ENCODE results near the gene PABPC3.
A peak's percentile ranks its signal among the peaks of the same experiment; 100 is the strongest.

The PABPC3 gene

DNA sequence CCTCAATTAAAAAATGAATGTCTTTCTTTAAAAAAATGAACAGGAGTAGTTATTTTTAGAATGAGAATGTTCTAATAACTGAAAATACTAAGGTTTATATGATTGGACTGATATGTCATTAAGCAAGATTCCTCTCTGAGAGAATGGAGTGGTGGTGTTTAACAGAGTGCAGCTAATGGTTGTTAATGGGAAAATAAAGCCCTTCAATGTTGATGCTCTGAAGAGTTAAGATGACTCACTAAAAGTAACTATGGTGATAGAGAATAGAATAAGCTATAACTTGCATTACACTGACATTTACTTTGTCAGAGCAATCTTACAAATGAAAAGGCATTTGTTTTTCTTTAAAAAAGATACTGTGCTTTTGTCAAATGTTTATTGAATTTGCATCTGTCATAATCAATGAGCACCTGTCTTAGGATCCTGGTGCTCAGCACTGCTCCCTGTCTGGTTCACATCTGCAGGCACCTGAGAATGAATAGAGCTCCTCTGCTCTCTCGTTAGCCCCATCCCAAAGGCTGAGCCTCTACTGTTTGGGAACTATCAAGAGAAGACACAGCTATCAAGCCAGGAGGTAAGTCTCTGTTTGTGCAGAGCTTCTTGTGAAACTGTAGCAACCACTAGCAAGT is 15.1 kb downstream of the PABPC3 start:
- no peak overlapping the region for H3K4me2 ChIP-seq (ENCODE audit: insufficient read depth, low read length, poor library complexity, severe bottlenecking)
- no peaks in the 10 kb centered on the region for H3K27me3 ChIP-seq (ENCODE audit: control insufficient read depth in 3 of 3, insufficient read depth in 3 of 3, low read depth in 1 of 3, low read length in 3 of 3)
- no peaks in the 10 kb centered on the region for H3K36me3 ChIP-seq (replicated peaks in 1 of 2; ENCODE audit: control insufficient read depth in 2 of 2, insufficient read depth in 2 of 2, low read length in 2 of 2)
- WGBS, 2 donors (ENCODE audit: extremely low coverage in 2 of 2, insufficient read length in 2 of 2, insufficient replicate concordance in 1 of 2): no CpG with 5 or more reads among the region's 1 CpG
- H4K8ac ChIP-seq (ENCODE audit: low read depth, low read length): no peak overlapping the region
- no peak overlapping the region for H2BK15ac ChIP-seq (ENCODE audit: low read length)
- H3K4me1 ChIP-seq (ENCODE audit: control insufficient read depth in 2 of 2, insufficient read depth in 1 of 2, low read depth in 1 of 2, low read length in 2 of 2): peaks cover 2 to 3% of the 10 kb centered on the region in 2 donors
- no peak overlapping the region for H3K4ac ChIP-seq (ENCODE audit: low read length)
- H2BK12ac ChIP-seq (ENCODE audit: low read length): no peak overlapping the region
- H3K9me3 ChIP-seq (replicated peaks in 1 of 2; ENCODE audit: control insufficient read depth in 2 of 2, insufficient read depth in 1 of 2, low read depth in 1 of 2, low read length in 2 of 2): no peaks in the 10 kb centered on the region
- no peak overlapping the region for H3K9ac ChIP-seq (ENCODE audit: low read depth, low read length, poor library complexity)
- H3K79me1 ChIP-seq (ENCODE audit: low read depth, low read length): no peaks in the 10 kb centered on the region
- DNase-seq (ENCODE audit: low spot score): no peak
- no peak overlapping the region for H4K91ac ChIP-seq (ENCODE audit: low read depth, low read length, poor library complexity)
- H3K27ac ChIP-seq (replicated peaks; ENCODE audit: low read length): no peak overlapping the region
- no peak overlapping the region for H2AK5ac ChIP-seq (ENCODE audit: low read depth, low read length)
- no peak overlapping the region for H3K23ac ChIP-seq (ENCODE audit: low read depth, low read length, poor library complexity)
- no peak overlapping the region for H2AFZ ChIP-seq (ENCODE audit: low read length)
- H3K18ac ChIP-seq (ENCODE audit: low read length): no peak overlapping the region
- H2BK120ac ChIP-seq (ENCODE audit: low read depth, low read length): no peak overlapping the region
- no peak overlapping the region for H2BK5ac ChIP-seq (ENCODE audit: low read length)
- no peak overlapping the region for H3K14ac ChIP-seq (ENCODE audit: low read length)
- H3K4me3 ChIP-seq (ENCODE audit: low read length in 2 of 2): no peak overlapping the region

DNA sequence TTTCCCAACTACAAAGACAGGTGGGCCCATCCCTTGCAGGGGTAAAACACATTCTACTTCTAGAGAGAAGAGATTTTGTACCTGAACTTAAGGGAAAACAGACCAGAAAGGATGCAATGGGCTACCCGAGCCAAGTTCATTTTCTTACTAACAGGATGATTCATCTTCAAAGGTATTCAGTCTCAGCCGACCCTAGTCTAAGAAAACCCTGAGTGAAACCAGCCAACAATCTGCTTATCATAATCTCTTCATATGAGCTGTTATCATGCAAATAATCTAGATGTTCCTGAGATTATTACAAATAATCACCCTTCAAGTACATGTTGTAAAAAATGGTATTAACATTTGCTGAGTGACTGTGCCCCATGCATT is 15.6 kb downstream of the PABPC3 start:
- no peak for DNase-seq (ENCODE audit: low spot score)
- Histone ChIP-seq H3K9ac (ENCODE audit: low read depth, low read length, poor library complexity) (no peak overlapping the region), H3K27me3 (ENCODE audit: control insufficient read depth in 3 of 3, insufficient read depth in 3 of 3, low read depth in 1 of 3, low read length in 3 of 3) (no peaks in the 10 kb centered on the region), H3K4ac (ENCODE audit: low read length) (no peak overlapping the region), H3K27ac (replicated peaks; ENCODE audit: low read length) (no peak overlapping the region), H3K18ac (ENCODE audit: low read length) (no peak overlapping the region), H4K8ac (ENCODE audit: low read depth, low read length) (no peak overlapping the region), H3K79me1 (ENCODE audit: low read depth, low read length) (no peaks in the 10 kb centered on the region), H2BK5ac (ENCODE audit: low read length) (no peak overlapping the region), H3K9me3 (replicated peaks in 1 of 2; ENCODE audit: control insufficient read depth in 2 of 2, insufficient read depth in 1 of 2, low read depth in 1 of 2, low read length in 2 of 2) (no peaks in the 10 kb centered on the region), H2AK5ac (ENCODE audit: low read depth, low read length) (no peak overlapping the region), H3K4me1 (ENCODE audit: control insufficient read depth in 2 of 2, insufficient read depth in 1 of 2, low read depth in 1 of 2, low read length in 2 of 2) (peaks cover 2 to 3% of the 10 kb centered on the region in 2 donors), H2BK120ac (ENCODE audit: low read depth, low read length) (no peak overlapping the region), H4K91ac (ENCODE audit: low read depth, low read length, poor library complexity) (no peak overlapping the region), H2BK15ac (ENCODE audit: low read length) (no peak overlapping the region), H3K14ac (ENCODE audit: low read length) (no peak overlapping the region), H3K4me2 (ENCODE audit: insufficient read depth, low read length, poor library complexity, severe bottlenecking) (no peak overlapping the region), H3K4me3 (ENCODE audit: low read length in 2 of 2) (no peak overlapping the region), H2BK12ac (ENCODE audit: low read length) (no peak overlapping the region), H2AFZ (ENCODE audit: low read length) (no peak overlapping the region), H3K36me3 (replicated peaks in 1 of 2; ENCODE audit: control insufficient read depth in 2 of 2, insufficient read depth in 2 of 2, low read length in 2 of 2) (no peaks in the 10 kb centered on the region), H3K23ac (ENCODE audit: low read depth, low read length, poor library complexity) (no peak overlapping the region)
- WGBS, 2 donors (ENCODE audit: extremely low coverage in 2 of 2, insufficient read length in 2 of 2, insufficient replicate concordance in 1 of 2): no CpG with 5 or more reads among the region's 2 CpGs

DNA sequence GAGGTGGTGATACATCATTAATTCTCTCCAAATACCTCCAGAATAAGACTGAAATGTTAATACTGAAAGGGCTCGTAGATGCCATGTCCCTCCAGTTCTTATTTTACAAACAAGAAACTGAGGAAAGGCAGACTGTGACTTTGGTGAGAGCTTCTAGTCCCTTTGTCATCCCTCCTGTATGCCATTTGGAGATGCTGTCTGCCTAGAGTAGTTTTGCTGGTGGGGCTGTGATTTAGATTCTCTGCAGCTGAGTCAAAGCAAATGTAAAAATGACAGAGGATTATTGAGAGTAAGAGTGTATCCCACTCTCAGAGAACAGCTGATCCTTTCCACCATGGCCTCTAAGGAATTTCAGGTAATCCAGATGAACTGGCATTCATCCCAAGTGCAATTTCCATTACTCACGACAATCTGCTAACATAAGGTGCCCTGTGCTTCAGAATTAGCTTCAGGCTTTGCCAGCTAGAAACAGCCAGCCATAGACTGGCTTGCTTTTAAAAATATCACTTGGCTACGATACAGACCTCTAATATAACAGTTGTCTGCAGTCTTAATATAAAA is 16.8 kb downstream of the PABPC3 start:
- Histone ChIP-seq H2AK5ac (ENCODE audit: low read depth, low read length) (no peak overlapping the region), H3K23ac (ENCODE audit: low read depth, low read length, poor library complexity) (no peak overlapping the region), H3K27ac (replicated peaks; ENCODE audit: low read length) (no peak overlapping the region), H3K4me1 (ENCODE audit: control insufficient read depth in 2 of 2, insufficient read depth in 1 of 2, low read depth in 1 of 2, low read length in 2 of 2) (peaks cover 2 to 3% of the 10 kb centered on the region in 2 donors), H2BK12ac (ENCODE audit: low read length) (no peak overlapping the region), H3K9me3 (replicated peaks in 1 of 2; ENCODE audit: control insufficient read depth in 2 of 2, insufficient read depth in 1 of 2, low read depth in 1 of 2, low read length in 2 of 2) (no peaks in the 10 kb centered on the region), H3K4me3 (ENCODE audit: low read length in 2 of 2) (no peak overlapping the region), H3K79me1 (ENCODE audit: low read depth, low read length) (no peaks in the 10 kb centered on the region), H2AFZ (ENCODE audit: low read length) (no peak overlapping the region), H3K18ac (ENCODE audit: low read length) (no peak overlapping the region), H4K8ac (ENCODE audit: low read depth, low read length) (no peak overlapping the region), H2BK120ac (ENCODE audit: low read depth, low read length) (no peak overlapping the region), H3K36me3 (replicated peaks in 1 of 2; ENCODE audit: control insufficient read depth in 2 of 2, insufficient read depth in 2 of 2, low read length in 2 of 2) (no peaks in the 10 kb centered on the region), H3K14ac (ENCODE audit: low read length) (no peak overlapping the region), H3K4ac (ENCODE audit: low read length) (no peak overlapping the region), H3K27me3 (ENCODE audit: control insufficient read depth in 3 of 3, insufficient read depth in 3 of 3, low read depth in 1 of 3, low read length in 3 of 3) (no peaks in the 10 kb centered on the region), H2BK15ac (ENCODE audit: low read length) (no peak overlapping the region), H3K9ac (ENCODE audit: low read depth, low read length, poor library complexity) (no peak overlapping the region), H4K91ac (ENCODE audit: low read depth, low read length, poor library complexity) (no peak overlapping the region), H3K4me2 (ENCODE audit: insufficient read depth, low read length, poor library complexity, severe bottlenecking) (no peak overlapping the region), H2BK5ac (ENCODE audit: low read length) (no peak overlapping the region)
- no peak for DNase-seq (ENCODE audit: low spot score)
- WGBS, 2 donors (ENCODE audit: extremely low coverage in 2 of 2, insufficient read length in 2 of 2, insufficient replicate concordance in 1 of 2): no CpG with 5 or more reads among the region's 3 CpGs

DNA sequence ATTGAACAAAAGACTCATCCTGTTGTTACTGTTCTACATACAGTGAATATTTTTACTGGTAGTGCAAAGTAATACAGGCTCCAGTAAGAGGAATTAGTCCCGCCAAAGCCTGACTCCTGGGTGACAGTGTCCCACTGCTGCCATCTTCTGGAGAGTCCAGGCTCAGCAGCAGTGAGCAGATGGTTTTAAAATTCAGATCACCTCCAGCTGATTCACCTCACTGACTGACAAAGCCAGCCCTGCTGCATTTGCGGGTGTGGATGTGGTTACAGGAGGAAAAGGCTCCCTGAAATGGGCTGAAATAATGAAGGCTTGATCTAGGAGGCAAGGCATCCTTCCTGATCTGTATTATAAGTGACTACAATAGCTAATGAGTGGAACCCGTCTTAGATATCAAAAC is 18.3 kb downstream of the PABPC3 start:
- Histone ChIP-seq H3K36me3 (replicated peaks in 1 of 2; ENCODE audit: control insufficient read depth in 2 of 2, insufficient read depth in 2 of 2, low read length in 2 of 2) (no peaks in the 10 kb centered on the region), H3K4me1 (ENCODE audit: control insufficient read depth in 2 of 2, insufficient read depth in 1 of 2, low read depth in 1 of 2, low read length in 2 of 2) (peaks cover 2 to 3% of the 10 kb centered on the region in 2 donors), H4K91ac (ENCODE audit: low read depth, low read length, poor library complexity) (no peak overlapping the region), H2BK5ac (ENCODE audit: low read length) (no peak overlapping the region), H2BK12ac (ENCODE audit: low read length) (no peak overlapping the region), H3K4me2 (ENCODE audit: insufficient read depth, low read length, poor library complexity, severe bottlenecking) (no peak overlapping the region), H3K4ac (ENCODE audit: low read length) (no peak overlapping the region), H3K9ac (ENCODE audit: low read depth, low read length, poor library complexity) (no peak overlapping the region), H2BK15ac (ENCODE audit: low read length) (no peak overlapping the region), H3K9me3 (replicated peaks in 1 of 2; ENCODE audit: control insufficient read depth in 2 of 2, insufficient read depth in 1 of 2, low read depth in 1 of 2, low read length in 2 of 2) (no peaks in the 10 kb centered on the region), H3K18ac (ENCODE audit: low read length) (no peak overlapping the region), H2AFZ (ENCODE audit: low read length) (peak overlapping the region; percentile 26), H3K23ac (ENCODE audit: low read depth, low read length, poor library complexity) (no peak overlapping the region), H3K14ac (ENCODE audit: low read length) (no peak overlapping the region), H3K4me3 (ENCODE audit: low read length in 2 of 2) (no peak overlapping the region), H2AK5ac (ENCODE audit: low read depth, low read length) (no peak overlapping the region), H2BK120ac (ENCODE audit: low read depth, low read length) (no peak overlapping the region), H3K27me3 (ENCODE audit: control insufficient read depth in 3 of 3, insufficient read depth in 3 of 3, low read depth in 1 of 3, low read length in 3 of 3) (no peaks in the 10 kb centered on the region), H4K8ac (ENCODE audit: low read depth, low read length) (no peak overlapping the region), H3K27ac (replicated peaks; ENCODE audit: low read length) (no peak overlapping the region), H3K79me1 (ENCODE audit: low read depth, low read length) (no peaks in the 10 kb centered on the region)
- peak; percentile 66 for DNase-seq (ENCODE audit: low spot score)
- WGBS, 2 donors (ENCODE audit: extremely low coverage in 2 of 2, insufficient read length in 2 of 2, insufficient replicate concordance in 1 of 2): no CpG with 5 or more reads among the region's 3 CpGs

Data from neuronal stem cell (in vitro differentiated cells).